H1 (cell line): ENCODE measurements around the gene CROCC2. TPM values are rescaled to one million over a fixed set of nuclear protein-coding genes. Genes with fewer than 3 reads are reported as not detected.

ENCODE experiments used
- RNF2 ChIP-seq: fragments of 200-900, 300-1000 bp; sonication (generic); IDR thresholded peaks from 2 replicates; pipeline ENCODE4 v1.7.1; 2016; ENCODE audit warnings: borderline replicate concordance, low read depth, mild to moderate bottlenecking, antibody characterized with exemption, low read length; ENCODE audit not compliant: poor library complexity, severe bottlenecking; ENCODE audit errors: missing control alignments
- polyA plus RNA-seq, 7 experiments: library from polyadenylated mRNA; depleted of rRNA in 3 of 7; stranded (reverse) in 5 of 7; unstranded in 2 of 7; fragments of >200 nt in 5 of 7; fragments of 200-250 nt in 2 of 7; gene quantifications; 1 replicate in 5 of 7; 2 replicates in 1 of 7; 4 replicates in 1 of 7; pipeline versions ENCODE4 v1.2.1 to v1.2.3, GENCODE V29; 2011 to 2013; ENCODE audit warnings: missing spikeins in 2 of 7, mixed read lengths in 2 of 7
- total RNA-seq: library from RNA; stranded (reverse); fragmentation: NEBNext Ultra II Directional; extraction: Animal tissue kit (Norgen Biotek cat#: 25700); gene quantifications from 2 replicates; pipeline ENCODE4 v1.2.1, GENCODE V29; 2021

Gene CROCC2
- total and polyA plus RNA-seq, 2 of the 8 experiments (the other 6 are each of a cell fraction or from before 2014, with no cell fraction given): not detected

- no peak for TF ChIP-seq RNF2
- TF ChIP-seq, all 59 proteins: peak for 0
Measured at GRCh38 chr2:240898108-240898730, 7.9 kb upstream of the CROCC2 start (continued).
